Right lobe of liver (tissue), 6 donors: ENCODE data around the gene CTTNBP2. TPM values are rescaled to one million over a fixed set of nuclear protein-coding genes. Genes with fewer than 3 reads are reported as not detected.

Experiments
- ATAC-seq, 4 donors: fragments of 200-7000 bp; cut with Tn5 transposase; one replicate each; pipeline ENCODE4 v1.9.1; 2020; ENCODE audit warnings: mild to moderate bottlenecking in 4 of 4, moderate library complexity in 4 of 4
- DNase-seq, 3 donors: peaks; one replicate each; pipeline ENCODE4 v3.0.0-alpha.2; 2020
- H3K27ac ChIP-seq, 3 donors: fragments of 200-600 bp; one replicate each; pipeline ENCODE4 v1.8.0; 2022
- H3K27me3 ChIP-seq, 2 donors: fragments of 200-600 bp; one replicate each; pipeline ENCODE4 v1.8.0; 2022
- H3K36me3 ChIP-seq, 4 donors: fragments of 200-600 bp; sonication (generic) in 1 of 4; one replicate each; pipeline versions ENCODE4 v1.5.1 to v1.8.0; 2017 to 2022; ENCODE audit warnings: control low read depth in 1 of 4
- H3K4me1 ChIP-seq, 4 donors: fragments of 200-600 bp; sonication (generic) in 1 of 4; one replicate each; pipeline versions ENCODE4 v1.5.1 to v1.8.0; 2017 to 2022; ENCODE audit warnings: control low read depth in 1 of 4
- H3K4me3 ChIP-seq, 3 donors: fragments of 200-600 bp; one replicate each; pipeline ENCODE4 v1.8.0; 2022
- H3K9me3 ChIP-seq, 4 donors: fragments of 200-600 bp; sonication (generic) in 1 of 4; one replicate each; pipeline versions ENCODE4 v1.5.1 to v1.8.0; 2017 to 2022; ENCODE audit warnings: control low read depth in 1 of 4
- POLR2A ChIP-seq: fragments of 450-650 bp; IDR thresholded peaks from one replicate; pipeline ENCODE4 v1.6.1; 2017; ENCODE audit warnings: antibody characterized with exemption, mild to moderate bottlenecking
- WGBS: methylation state at CpG from one replicate; pipeline ENCODE4 v1.1.6; 2018; ENCODE audit warnings: low coverage, low lambda C conversion rate; ENCODE audit not compliant: insufficient coverage; ENCODE audit errors: missing lambda C conversion rate; 5-methylcytosine and 5-hydroxymethylcytosine counted together
- intact Hi-C, 2 donors: fragments of 100-400 bp; cut with DNase I; formaldehyde crosslinking; loops; one replicate each; pipeline versions ENCODE4 v1.11.2 to v1.14.1; 2022
- total RNA-seq, 6 experiments: library from RNA; depleted of rRNA in 2 of 6; stranded (reverse); fragments of >200 nt in 2 of 6; fragmentation: NEBNext Ultra II Directional in 3 of 6; extraction: Animal tissue kit (Norgen Biotek cat#: 25700) in 3 of 6; gene quantifications; one replicate each; pipeline versions ENCODE4 v1.1.0 to v1.2.4, GENCODE V29; 2016 to 2023
- TF ChIP-seq, protein P1 (sequence below), 4 donors: fragments of 200-600 bp in 3 of 4; fragments of 450-650 bp in 1 of 4; IDR thresholded peaks; one replicate each; pipeline versions ENCODE4 v1.5.1 to v1.8.0; 2016 to 2022; ENCODE audit warnings: antibody characterized with exemption in 4 of 4, mild to moderate bottlenecking in 2 of 4
- donor health status: DM: no; HTN: yes; CAD: no.
- donor health status: DM: no; HTN: no; CAD: no.
- donor health status: DM: no; HTN: no; CAD: no.
- donor health status: DM: no; HTN: yes; CAD: no.
- donor health status: DM: no; HTN: yes; CAD: no.

The CTTNBP2 gene
- total RNA-seq, 6 experiments from 2014 or later = 0.31 to 3.0 (median 1.9) TPM

GRCh38 chr7:117756586-117757085 is 116.6 kb downstream of the CTTNBP2 start:
- H3K27ac ChIP-seq = no peak overlapping the region
- no peaks in the 10 kb centered on the region for H3K9me3 ChIP-seq
- no peaks in the 10 kb centered on the region for H3K27me3 ChIP-seq
- no peaks in the 10 kb centered on the region for H3K4me1 ChIP-seq
- ATAC-seq = peak in 1 of 4 donors; percentile 54
- TF ChIP-seq, protein P1, sequence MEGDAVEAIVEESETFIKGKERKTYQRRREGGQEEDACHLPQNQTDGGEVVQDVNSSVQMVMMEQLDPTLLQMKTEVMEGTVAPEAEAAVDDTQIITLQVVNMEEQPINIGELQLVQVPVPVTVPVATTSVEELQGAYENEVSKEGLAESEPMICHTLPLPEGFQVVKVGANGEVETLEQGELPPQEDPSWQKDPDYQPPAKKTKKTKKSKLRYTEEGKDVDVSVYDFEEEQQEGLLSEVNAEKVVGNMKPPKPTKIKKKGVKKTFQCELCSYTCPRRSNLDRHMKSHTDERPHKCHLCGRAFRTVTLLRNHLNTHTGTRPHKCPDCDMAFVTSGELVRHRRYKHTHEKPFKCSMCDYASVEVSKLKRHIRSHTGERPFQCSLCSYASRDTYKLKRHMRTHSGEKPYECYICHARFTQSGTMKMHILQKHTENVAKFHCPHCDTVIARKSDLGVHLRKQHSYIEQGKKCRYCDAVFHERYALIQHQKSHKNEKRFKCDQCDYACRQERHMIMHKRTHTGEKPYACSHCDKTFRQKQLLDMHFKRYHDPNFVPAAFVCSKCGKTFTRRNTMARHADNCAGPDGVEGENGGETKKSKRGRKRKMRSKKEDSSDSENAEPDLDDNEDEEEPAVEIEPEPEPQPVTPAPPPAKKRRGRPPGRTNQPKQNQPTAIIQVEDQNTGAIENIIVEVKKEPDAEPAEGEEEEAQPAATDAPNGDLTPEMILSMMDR (IDR thresholded peaks at IDR 0.05) = no peak
- no peak for TF ChIP-seq POLR2A
- H3K4me3 ChIP-seq = no peak overlapping the region
- WGBS = 54% methylated on average over 4 of the region's 5 CpGs
- DNase-seq = no peak
- no peaks in the 10 kb centered on the region for H3K36me3 ChIP-seq
- intact Hi-C loops = no loop called here

- Histone ChIP-seq H3K36me3 (no peaks in the 10 kb centered on the region), H3K4me3 (no peak overlapping the region), H3K27ac (no peak overlapping the region), H3K9me3 (no peaks in the 10 kb centered on the region), H3K4me1 (no peaks in the 10 kb centered on the region), H3K27me3 (no peaks in the 10 kb centered on the region)
- intact Hi-C loops = no loop called here
- ATAC-seq = no peak
- TF ChIP-seq, protein P1 (IDR thresholded peaks at IDR 0.05) = no peak
- no peak for TF ChIP-seq POLR2A
- DNase-seq = no peak
- WGBS = 58% methylated on average over 2 of the region's 2 CpGs
Observed at GRCh38 chr7:117755136-117755535, 118.1 kb downstream of the CTTNBP2 start.

GRCh38 chr7:117751775-117752174 is 121.5 kb downstream of the CTTNBP2 start:
- Histone ChIP-seq H3K4me3 (no peak overlapping the region), H3K4me1 (no peaks in the 10 kb centered on the region), H3K9me3 (no peaks in the 10 kb centered on the region), H3K36me3 (no peaks in the 10 kb centered on the region), H3K27me3 (no peaks in the 10 kb centered on the region), H3K27ac (no peak overlapping the region)
- intact Hi-C loops = no loop called here
- TF ChIP-seq POLR2A = no peak
- TF ChIP-seq, protein P1 (IDR thresholded peaks at IDR 0.05) = no peak
- ATAC-seq (peak; percentile 27 to 70 (median 52)), DNase-seq (no peak)
- 67% methylated on average over 1 of the region's 1 CpG for WGBS

GRCh38 chr7:117750612-117751563 is 122.4 kb downstream of the CTTNBP2 start:
- H3K4me3 ChIP-seq = no peak overlapping the region
- H3K36me3 ChIP-seq = no peaks in the 10 kb centered on the region
- intact Hi-C loops = no loop called here
- no peak for DNase-seq
- H3K27me3 ChIP-seq = no peaks in the 10 kb centered on the region
- peak; percentile 48 to 71 (median 63) for ATAC-seq
- H3K4me1 ChIP-seq = no peaks in the 10 kb centered on the region
- TF ChIP-seq, protein P1 (IDR thresholded peaks at IDR 0.05) = peak; percentile 57 to 63 (median 60)
- no peak for TF ChIP-seq POLR2A
- H3K27ac ChIP-seq = no peak overlapping the region
- WGBS = 27% methylated on average over 8 of the region's 8 CpGs
- H3K9me3 ChIP-seq = no peaks in the 10 kb centered on the region
